HK-2 (cell line): Measurements from ENCODE around the gene NFKBIZ.
"Not testable (repeated sequence)": the region's sequence is repeated elsewhere in the genome, so short reads cannot be mapped to it uniquely, and the experiment has no call there.

Source experiments
- DNase-seq: peaks from one replicate; pipeline ENCODE4 v3.0.0-alpha.2; 2018; ENCODE audit not compliant: unreplicated experiment

Gene NFKBIZ

GRCh38 chr3:101851072-101851770 lies 1.9 kb downstream of the NFKBIZ start:
- no peak for DNase-seq

DNA sequence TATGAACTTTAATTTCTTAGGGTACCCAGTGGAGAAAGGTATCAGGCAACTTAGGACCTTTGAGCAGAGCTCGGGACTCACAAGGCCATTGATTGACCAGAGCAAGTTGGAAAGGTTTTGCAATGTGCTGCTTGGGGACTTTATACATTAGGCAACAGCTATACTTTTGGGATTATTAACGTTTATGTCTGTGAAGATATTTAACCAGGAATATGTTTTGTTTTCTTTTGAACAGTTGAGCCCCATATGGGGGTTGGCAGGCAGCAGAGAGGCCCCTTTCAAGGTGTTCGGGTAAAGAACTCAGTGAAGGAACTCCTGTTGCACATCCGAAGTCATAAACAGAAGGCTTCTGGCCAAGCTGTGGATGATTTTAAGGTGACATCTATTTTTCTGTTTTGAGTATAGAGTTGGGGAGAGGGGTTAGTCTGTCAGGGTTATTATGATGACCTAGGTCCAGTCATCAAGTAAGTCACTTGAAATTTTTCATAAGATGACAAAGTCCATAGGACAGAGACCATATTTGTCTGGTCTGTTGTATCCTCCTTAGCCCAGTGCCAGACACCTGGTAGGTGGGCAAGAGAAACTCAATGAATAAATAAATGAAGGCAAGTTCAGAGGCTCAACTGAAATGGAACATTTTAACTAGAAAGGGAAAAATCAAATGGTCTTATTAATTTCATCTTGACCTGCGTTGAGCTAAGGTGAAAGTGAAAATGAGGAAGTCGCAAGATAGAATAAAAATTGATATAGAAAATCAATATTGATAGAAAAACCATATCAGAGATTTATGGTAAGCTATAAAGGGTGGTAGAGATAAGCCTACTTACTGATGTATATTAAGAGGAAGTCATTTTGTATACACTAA lies 2.8 kb downstream of the NFKBIZ start:
- DNase-seq = no peak

GRCh38 chr3:101852983-101853840 lies 3.9 kb downstream of the NFKBIZ start:
- no peak for DNase-seq

- DNase-seq = no peak
These were observed 4.7 kb downstream of the NFKBIZ start for GRCh38 chr3:101853982-101854381.

GRCh38 chr3:101854608-101855304 lies 5.4 kb downstream of the NFKBIZ start:
- DNase-seq = no peak

DNA sequence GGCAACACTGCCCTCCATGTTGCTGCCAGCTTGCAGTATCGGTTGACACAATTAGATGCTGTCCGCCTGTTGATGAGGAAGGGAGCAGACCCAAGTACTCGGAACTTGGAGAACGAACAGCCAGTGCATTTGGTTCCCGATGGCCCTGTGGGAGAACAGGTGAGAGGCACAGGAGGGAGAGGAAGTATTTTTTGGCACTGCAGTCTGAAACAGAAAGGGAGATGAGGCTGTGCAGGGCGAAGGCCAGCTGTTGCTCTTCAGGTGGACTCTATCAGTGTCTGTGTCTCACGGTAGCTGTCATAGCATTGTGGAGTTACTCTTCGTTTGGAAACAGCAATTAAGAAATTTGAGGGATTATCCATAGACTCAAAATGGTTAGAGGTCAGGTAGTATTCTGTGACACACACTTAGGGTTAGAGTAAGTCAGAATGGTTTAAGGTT lies 8.0 kb downstream of the NFKBIZ start:
- DNase-seq = no peak

GRCh38 chr3:101858464-101859030 lies 9.2 kb downstream of the NFKBIZ start:
- no peak for DNase-seq

GRCh38 chr3:101859882-101860448 lies 10.7 kb downstream of the NFKBIZ start:
- no peak for DNase-seq

- no peak for DNase-seq
These were observed 12.0 kb downstream of the NFKBIZ start for GRCh38 chr3:101861212-101861788.

DNA sequence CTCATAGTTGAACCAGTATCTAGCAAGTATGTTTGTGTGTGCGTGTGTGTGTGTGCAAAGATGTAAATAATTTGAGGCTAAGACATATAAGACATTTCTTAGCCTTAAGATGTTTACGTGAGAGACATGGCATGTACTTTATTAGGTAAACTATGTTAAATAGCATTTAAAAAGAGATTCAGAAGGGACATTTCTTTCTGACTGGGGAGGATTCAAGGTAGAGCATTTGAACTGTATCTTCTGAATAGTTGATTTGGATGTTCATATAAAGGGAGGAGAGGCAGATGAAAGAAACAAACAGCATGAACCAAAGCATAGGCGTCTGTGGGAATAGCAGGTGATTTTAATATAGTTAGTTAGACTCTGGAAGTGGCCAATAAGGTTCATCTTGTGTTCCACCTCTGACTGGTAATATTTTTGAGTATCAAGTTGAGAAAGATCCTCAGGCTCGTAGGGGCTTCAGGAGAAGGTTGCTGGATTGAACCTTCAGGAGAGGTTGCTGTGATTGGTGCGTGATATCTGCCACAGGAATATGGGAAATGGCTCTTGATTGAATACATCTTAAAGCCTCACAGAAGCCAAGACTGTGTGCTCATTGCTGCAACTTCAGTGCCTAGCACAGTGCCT lies 12.6 kb downstream of the NFKBIZ start:
- DNase-seq = no peak

DNA sequence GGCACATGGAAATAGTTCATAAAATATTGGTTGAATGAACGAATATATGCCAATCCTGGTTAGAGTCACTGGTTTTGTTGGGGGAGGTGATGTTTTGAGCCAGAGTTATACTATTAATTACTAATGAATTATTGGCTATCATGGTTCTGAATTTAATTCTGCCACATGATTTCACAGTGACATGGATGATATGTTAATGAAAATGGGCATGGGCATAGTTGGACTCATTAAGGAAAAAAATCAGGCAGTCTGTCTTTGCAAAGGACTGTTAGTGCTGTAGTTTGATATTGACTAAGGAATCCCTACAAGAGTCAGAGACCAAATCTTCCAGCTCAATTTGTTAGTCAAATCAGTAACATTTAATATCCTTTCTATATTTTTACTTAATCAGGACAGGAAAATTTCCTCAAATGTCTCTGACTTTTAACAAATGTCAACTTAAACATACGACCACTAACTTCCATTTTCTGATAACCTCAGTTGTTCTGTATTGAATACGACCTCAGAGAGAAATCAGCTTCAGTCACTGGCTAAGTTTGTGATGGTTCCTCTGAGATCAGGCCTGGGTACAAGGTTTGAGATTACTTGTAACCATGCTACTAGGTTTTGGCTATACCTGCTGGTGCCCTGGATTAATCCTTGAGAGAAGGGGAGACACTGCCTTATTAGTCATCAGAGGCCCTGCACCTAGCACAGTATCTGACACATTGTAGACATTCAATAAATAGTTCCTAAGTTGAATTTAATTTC lies 13.3 kb downstream of the NFKBIZ start:
- no peak for DNase-seq

- not testable (repeated sequence) for DNase-seq
These were observed 15.6 kb downstream of the NFKBIZ start for GRCh38 chr3:101864926-101865325.

DNA sequence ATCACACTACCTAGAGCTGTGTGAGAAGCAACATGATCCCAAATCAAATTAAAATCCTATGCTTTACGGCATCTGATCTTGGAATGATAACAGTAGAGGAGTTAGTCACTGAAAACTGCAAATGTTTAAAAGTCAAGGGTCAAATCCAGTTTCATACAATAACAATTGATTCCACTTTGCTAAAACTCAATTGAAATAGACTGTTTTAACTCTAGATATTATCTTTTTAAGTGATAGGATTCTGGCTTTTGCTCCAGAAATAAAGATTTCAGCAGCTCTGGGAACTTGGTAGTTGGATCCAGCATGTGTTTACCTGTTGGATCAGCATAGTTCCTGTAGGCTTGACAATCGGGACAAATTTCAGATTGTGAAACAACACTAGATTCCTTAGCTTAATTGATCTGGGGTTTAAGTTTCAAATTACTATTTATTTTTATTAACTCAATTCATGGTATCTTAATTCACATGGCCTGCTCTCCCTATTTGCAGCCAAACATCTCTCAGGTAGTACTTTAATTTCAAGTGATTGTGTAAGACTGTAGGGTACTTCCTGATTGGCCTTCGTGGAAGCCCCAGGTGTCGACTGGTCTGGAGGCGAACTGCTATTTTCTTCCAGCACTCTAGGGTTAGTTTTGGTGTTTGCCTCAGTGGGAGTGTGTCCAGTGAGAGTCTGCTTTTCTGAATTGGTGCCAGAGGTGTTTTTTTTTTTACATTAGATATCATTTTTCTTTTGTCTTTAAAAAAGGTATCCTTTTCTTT lies 16.6 kb downstream of the NFKBIZ start:
- no peak for DNase-seq

DNA sequence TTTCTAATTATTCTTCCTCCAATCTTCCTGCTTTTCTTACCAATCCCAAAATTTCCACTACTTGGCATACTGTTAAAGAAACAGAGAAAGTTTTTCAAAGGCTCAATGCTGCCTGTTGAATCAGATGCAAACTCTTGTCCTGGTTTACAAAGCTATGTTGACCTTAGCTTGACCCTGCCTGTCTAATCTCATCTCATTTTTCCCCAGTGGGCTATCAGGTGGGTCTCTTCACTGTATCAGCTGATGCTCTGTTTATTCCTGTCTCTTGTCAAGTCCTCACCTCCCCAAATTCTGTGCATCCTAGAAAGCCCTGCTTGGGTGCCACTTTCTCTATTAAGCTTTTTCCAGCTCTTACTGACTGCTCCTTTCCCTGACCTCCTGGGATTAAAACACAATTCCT lies 18.2 kb downstream of the NFKBIZ start:
- no peak for DNase-seq

DNA sequence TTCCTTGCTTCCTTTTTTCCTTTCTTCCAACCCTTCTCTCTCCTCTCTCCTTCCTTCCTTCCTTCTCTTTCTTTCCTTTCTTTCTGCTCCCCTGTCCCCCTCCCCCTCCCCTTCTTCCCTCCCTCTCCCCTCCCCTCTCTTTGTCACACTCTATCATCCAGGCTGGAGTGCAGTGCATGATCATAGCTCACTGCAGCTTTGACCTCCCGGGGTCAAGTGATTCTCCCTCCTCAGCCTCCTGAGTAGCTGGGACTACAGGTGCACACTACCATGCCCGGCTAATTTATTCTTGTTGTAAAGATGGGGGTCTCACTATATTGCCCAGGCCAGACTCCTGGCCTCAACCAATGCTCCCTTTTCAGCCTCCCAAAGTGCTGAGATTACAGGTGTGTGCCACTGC lies 18.7 kb downstream of the NFKBIZ start:
- no peak for DNase-seq

DNA sequence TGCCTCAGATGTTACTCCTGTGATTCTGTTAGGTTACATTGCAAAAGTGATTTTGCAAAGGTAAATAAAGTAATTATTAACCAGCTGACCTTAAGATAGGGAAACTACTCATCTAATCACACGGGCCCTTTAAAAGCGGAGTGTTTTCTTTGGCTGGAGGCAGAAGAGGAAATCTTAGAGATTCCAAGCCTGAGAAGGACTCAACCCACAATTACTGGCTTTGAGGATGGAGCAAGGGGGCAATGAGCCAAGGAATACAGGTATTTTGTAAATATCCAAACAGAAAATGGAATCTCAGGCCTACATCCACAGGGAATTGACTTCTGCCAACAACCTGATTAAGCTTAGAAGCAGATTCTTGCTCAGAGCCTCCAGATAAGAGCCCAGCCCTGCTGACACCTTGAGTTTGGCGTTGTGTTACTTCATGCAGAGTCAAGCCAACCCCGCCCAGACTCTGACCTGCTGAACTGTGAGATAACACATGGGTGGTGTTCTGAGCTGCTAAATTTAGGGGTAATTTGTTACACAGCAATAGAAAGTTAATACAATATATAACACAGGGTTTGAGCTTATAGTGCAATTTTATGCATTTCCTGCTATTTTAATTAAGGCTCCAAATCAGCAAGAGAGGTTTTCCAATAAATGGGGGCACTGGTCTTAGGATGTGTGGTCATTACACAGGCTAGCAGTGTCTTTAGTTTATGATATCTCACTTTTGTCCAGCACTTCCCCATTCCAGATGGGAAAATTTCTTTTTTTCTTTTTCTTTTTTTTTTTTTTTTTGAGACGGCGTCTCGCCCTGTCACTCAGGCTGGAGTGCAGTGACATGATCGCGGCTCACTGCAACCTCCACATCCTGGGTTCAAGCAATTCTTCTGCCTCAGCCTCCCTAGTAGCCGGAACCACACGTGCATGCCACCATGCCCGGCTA lies 19.5 kb downstream of the NFKBIZ start:
- DNase-seq = no peak

DNA sequence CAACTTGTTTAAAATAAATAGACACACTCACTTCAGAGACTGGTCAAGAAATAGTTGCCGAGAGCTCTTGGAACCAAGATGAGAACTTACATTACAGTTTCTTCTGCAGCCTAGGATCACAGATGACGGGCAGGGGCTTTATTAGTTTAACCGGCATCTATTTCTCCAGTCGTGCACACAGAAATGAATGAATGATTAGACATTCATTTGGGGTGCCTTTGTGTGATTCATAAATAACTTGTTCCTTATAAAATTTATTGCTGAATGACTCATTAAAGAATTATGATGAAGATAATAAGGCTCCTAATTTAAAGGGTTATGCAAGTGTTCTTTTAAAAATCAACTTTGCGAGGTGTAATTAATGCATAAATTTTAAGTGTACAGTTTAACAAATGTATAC lies 20.8 kb downstream of the NFKBIZ start:
- DNase-seq = no peak
